GM18511 (cell line): ENCODE data around the gene RAB33B.
A peak's percentile ranks its signal among the peaks of the same experiment; 100 is the strongest.
"Not testable (repeated sequence)": the region's sequence is repeated elsewhere in the genome, so short reads cannot be mapped to it uniquely, and the experiment has no call there.

ENCODE experiments used
- ATAC-seq: cut with Tn5 transposase; IDR thresholded peaks from one replicate; pipeline ENCODE4 v1.9.1; 2021; ENCODE audit warnings: mild to moderate bottlenecking, moderate library complexity; ENCODE audit not compliant: unreplicated experiment

The RAB33B gene

DNA sequence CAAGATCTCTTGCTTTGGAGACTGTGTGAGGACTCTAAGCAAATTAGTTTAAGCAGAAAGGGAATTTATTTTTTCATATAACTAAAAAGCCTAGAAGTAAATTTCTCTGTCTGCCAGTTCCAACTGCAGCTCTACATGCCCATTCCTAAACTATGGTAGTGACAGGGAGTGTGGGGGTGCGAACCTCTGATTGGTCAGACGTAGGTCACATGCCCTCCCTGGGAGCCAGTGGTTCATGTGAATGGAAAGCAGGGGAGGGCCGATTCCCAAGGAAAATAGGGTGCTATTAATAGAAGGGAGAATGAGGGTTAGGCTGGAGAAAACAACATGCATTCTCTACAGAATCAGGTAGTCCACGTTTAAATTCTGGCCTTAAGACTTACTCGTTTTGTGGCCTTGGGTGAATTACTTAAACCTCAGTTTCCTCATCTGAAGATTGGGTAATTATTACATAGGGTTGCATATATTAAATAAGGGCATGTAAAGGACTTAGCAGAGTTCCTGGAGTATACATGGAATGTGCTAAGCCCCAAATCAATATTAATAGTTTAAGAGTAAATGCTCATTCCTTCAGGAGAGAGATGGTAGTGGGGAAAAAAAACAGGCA lies 7.2 kb downstream of the RAB33B start:
- no peak for ATAC-seq

DNA sequence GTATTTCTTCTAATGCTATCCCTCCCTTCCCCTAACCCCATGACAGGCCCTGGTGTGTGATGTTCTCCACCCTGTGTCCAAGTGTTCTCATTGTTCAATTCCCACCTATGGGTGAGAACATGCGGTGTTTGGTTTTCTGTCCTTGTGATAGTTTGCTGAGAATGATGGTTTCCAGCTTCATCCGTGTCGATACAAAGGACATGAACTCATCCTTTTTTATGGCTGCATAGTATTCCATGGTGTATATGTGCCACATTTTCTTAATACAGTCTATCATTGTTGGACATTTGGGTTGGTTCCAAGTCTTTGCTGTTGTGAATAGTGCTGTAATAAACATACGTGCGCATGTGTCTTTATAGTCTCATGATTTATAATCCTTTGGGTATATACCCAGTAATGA lies 10.6 kb downstream of the RAB33B start:
- ATAC-seq: not testable (repeated sequence)

DNA sequence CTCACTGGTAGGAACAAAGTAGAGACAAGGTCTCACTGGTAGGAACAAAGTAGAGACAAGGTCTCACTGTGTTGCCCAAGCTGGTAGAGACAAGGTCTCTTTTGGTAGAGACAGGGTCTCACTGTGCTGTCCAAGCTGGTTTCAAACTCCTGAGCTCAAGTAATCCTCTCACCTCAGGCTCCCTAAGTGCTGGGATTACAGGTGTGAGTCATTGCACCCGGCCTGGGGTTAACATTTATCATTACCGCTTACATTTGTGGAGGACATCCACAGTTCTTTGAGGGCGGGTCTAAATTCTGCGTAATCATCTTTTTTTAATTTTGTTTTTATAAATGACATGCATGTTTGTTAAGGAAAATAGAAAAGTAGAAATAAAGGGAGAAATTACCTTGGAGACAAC lies 12.0 kb downstream of the RAB33B start:
- no peak for ATAC-seq

DNA sequence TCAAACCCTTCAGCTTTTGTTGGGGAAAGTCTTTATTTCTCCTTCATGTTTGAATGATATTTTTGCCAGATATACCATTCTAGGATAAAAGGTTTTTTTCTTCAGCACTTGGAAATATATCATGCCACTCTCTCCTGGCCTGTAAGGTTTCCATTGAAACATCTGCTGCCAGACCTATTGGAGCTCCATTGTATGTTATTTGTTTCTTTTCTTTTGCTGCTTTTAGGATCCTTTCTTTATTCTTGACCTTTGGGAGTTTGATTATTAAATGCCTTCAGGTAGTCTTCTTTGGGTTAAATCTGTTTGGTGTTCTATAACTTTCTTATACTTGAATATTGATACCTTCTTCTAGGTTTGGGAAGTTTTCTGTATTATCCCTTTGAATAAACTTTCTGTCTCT lies 14.8 kb downstream of the RAB33B start:
- not testable (repeated sequence) for ATAC-seq

DNA sequence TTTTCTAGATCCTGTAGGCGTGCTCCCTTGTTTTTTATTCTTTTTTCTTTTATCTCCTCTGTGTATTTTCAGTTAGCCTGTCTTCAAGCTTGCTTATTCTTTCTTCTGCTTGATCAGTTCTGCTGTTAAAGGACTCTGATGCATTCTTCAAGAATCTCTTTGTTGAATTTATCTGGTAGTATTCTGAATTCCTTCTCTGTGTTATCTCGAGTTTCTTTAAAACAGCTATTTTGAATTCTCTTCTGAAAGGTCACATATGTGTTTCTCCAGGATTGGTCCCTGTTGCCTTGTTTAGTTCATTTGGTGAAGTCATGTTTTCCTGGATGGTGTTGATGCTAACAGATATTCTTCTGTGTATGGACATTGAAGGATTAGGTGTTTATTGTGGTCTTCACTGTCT lies 15.3 kb downstream of the RAB33B start:
- ATAC-seq: no peak

DNA sequence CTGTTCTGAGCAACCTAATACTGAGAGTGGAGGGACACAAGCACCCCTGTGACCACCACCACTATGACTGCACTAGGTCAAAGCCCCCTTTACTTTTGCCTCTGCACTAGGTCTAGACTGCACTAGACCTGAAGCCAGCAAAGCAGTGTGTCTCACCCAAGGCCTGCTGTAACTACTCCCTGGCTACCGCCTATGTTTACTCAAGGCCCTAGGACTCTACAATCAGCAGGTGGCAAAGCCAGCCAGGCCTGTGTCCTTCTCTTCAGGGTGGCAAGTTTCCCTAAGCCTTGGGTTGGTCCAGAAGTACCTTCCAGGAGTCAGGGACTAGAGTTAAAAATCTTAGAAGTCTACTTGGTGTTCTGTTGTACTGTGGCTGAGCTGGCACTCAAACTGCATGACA lies 15.9 kb downstream of the RAB33B start:
- no peak for ATAC-seq

DNA sequence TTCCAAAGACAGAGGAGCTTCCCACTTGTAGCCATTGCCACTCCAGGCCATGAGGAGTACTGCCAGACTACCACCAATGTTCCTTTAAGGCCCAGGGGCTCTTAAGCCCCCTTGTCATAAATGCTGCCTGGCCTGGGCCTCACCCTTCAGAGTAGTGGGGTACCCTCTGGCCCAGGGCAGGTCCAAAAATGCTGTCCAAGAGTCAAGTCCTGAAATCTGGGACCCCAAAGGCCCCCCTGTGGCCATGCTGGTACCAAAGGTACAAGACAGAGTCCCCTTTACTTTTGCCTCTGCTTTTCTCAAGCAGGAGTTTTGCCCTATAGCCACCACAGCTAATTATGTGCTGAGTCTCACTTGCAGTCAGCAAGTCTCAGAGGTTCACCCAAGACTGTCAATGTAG lies 16.4 kb downstream of the RAB33B start:
- peak; percentile 17 for ATAC-seq

DNA sequence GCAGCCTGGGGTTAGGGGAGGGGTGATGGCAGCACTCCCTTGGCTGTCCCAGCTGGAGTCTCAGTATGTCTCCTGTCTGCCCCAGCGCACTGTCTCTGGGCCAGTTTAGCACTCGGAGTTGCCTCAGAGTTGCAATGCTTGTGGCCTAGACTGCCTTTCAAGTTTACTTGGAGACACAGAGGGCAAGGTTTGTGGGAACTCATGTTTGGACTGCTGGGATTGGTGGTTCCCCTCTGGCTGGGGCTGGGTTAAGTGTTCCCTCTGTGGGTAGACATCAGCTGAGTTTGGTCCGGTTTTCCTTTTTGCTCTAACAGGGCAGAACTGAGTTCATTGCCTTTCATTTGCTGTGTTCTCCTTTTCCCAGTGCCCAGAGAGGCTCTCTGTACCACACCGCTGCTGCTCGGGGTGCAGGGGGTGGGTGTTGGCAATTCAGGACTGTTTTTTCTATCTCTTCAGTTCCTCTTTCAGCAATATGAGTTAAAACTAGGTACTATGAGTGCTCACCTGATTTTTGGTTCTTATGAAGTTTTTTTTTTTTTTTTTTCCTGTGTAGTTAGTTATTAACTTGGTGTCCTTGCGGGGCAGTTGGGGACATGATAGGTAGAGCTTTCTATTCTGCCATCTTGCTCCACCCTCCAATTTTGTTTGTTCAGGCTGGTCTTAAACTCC lies 17.2 kb downstream of the RAB33B start:
- peak; percentile 86 for ATAC-seq

DNA sequence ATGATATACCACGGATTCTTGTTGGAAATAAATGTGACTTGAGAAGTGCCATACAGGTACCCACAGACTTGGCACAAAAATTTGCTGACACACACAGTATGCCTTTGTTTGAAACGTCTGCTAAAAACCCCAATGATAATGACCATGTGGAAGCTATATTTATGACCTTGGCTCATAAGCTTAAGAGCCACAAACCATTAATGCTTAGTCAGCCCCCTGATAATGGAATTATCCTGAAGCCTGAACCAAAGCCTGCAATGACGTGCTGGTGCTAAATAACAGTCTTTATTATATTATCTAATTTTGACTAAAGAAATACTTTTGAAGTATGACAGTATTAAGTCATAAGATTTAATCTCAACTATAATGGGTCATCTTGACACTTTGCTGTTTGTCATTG lies 18.9 kb downstream of the RAB33B start:
- ATAC-seq: no peak

DNA sequence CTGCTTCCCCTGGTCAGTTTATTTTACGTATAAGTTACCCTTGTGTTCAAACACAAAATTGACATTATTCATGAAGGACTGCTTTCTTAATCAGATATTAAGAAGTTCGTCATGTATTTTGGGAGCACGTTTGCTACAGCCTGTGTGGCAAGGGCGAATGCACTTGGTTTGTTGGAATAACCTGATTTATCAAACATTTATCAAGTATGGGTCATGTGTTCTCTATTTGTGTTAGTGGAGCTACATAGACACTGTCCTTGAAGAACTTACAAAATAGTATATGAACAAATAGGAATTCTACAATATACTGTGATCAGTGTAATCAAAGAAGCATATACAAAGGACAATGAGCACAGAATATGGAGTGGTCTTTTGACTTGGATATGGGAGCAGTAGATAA lies 22.4 kb downstream of the RAB33B start:
- ATAC-seq: no peak

DNA sequence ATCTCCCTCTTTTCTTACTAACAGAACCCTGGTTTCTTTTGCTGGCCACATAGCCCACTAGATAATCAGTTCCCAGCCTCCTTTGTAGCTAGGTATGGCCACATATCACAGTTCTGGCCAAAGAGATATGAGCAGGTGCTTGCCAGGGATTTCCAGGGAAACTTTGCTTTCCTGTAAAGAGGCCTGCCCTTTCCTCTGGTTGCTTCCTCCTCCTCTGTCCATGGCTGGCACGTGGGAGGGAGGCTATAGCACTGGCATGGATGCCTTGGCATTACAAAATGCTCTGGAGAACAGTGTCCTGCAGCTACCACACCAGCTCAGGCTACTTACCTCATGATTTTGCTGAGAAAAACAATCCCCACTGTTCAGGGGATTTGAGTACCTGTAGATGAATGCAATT lies 27.5 kb downstream of the RAB33B start:
- no peak for ATAC-seq

DNA sequence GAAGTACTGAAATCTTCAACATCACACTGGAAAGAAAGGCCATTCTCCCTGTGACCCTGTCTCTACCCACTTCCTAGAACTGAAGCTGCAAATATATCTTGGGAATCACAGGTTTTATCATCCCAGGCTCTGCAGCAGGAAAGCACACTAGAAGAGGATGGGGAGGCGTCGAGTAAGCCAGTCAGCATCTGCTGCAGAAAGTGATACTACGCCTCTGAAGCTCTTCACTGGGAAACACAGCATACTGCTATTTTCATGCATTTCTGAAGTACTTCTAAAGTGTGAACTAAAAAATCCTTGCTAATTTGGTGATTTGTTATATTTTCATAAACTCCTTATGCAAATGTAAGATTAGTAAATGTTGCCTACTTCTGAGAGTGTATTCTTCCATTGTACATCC lies 29.1 kb downstream of the RAB33B start:
- no peak for ATAC-seq

DNA sequence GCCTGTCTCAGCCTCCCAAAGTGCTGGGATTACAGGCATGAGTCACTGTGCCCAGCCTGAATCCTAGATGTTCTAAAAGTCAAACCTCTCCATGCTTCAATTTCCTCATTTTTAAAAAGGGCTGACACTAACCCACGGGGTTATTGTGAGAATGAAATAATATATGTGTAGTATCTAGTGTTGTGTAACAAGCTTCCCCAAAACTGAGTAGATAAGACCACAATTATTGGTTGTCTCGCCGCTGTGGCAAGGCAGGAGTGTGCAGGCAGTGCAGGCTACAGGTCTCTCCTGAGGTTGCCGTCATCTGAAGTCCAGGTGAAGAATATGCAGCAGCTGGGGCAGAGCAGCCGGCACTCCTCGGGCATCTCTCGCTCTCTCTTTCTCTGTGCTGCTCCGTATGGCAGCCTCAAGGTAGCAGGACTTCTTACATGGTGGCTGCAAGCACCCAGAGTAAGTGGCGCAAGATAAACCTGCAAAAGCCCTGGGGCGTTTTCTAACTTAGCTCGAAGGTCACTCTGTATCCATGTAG lies 30.9 kb downstream of the RAB33B start:
- no peak for ATAC-seq

DNA sequence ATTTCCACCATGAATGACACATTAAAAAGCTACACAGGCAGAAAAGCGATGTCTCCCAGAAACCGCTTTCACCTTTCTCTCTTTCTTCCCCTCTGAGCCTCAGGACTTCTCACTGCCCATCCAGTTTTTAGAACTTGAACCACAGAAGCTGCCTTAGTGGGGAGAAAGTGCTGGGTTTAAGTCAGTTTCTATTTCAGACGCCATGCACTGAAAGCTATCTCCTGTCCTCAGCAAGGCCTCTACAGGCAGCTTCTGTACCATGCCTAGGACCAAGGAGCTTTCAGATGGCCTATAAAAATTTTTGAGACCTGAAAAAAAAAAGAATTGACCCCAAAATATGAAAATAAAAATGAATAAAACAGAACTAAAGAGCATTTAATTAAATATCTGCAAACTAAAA lies 34.5 kb downstream of the RAB33B start:
- ATAC-seq: no peak

DNA sequence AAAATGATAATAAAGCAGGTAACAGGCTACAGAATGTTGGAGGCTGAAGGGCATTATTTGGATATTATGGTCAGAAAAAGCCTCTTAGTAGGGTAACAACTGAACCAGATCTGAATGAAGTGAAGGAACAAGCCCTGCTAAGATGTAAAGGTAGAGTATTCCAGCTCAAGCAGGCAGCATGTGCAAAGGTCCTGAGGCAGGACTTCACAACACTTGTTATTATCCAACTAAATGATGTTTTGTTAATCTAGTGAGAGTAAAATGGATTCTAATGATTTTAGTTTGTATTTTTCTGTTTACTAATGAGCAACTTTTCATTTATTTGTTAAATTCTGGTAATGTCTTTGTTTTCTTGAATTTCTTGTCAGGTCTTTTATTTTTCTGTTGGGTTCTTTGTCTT lies 35.7 kb downstream of the RAB33B start:
- no peak for ATAC-seq

DNA sequence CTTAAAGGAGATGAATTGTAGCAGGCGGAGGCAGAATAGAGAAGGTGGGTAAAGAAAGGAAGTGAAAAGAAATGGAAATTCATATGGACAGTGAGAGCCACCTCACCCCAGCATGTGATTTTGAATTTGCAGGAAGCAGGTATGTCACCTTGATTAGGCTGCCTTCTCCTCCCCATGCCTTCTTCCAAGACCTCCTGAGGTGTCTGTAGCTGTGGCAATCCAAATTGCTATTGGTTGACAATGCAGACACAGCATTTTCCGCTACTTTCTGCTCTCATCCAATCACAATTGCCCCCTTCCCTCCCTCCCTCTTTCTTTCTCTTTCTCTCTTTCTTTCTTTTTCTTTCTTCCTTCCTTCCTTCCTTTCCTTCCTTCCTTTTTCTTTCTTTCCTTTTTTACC lies 38.5 kb downstream of the RAB33B start:
- no peak for ATAC-seq

DNA sequence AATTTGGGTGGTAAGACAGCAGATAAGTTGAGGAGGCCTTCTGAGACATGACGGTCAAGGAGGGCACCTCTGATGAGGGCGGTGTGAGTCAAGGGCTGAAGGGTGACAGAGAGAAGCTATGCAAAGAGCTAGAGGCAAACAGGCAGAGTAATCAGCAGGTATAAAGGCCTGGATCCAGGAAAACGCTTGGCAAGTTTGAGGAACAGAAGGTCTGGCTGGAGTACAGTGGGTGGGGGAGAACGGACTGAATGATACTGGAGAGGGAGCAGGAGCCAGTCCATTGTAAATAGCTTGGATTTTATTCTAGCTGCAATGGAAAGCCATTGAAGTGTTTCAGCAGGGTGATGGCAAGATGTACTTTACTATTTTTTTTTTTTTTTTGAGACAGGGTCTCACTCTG lies 39.3 kb downstream of the RAB33B start:
- no peak for ATAC-seq

DNA sequence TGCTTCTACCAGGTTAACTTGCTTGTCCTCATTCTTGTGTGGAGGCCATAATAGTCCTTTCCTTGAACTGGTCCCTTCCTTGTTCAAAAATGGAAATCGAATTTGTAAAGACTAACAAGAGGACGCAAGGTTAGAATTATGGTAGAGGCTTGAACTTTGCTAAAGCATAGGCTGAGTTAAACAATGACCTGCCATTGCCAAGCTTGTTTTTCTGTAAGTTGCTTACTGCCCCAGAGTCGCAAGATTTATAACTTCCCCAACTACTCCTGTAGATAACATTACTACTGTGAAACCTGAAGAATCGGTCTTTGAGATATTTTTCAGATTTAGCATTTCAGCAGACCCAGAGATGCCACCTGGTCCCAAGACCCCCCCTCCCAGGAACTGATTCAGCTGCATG lies 45.3 kb downstream of the RAB33B start:
- no peak for ATAC-seq

DNA sequence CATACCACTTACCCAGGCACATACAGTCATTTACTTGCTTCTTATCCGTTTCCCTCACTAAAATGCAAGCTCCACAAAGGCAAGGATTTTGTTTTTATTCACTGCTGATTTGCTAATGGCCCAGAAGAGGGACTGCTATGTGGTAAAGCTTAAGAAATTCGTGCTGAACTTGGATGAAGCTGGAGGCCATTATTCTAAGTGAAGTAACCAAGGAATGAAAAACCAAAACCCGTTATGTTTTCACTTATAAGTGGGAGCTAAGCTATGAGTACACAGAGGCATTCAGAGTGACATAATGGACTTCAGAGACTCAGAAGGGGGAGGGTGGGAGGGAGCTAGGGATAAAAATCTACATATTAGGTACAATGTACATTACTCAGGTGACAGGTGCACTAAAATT lies 47.2 kb downstream of the RAB33B start:
- ATAC-seq: no peak

DNA sequence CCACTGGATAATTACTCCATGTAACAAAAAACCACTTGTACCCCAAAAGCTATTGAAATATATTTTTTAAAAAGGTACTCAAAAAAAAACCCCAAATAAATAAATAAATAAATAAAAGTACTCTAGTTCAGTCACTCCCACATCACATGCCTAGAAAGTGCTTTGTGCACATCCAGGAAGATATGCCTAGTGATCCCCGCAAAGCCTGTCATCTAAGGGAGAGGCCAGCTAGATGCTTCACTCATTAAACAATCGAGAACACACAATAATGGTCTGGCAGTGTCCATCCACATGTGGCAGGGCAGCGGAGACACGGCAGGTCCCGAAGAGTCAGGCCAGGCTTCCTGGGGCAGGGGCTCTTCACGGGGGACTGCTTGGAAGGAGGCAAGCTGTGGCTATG lies 47.6 kb downstream of the RAB33B start:
- no peak for ATAC-seq

DNA sequence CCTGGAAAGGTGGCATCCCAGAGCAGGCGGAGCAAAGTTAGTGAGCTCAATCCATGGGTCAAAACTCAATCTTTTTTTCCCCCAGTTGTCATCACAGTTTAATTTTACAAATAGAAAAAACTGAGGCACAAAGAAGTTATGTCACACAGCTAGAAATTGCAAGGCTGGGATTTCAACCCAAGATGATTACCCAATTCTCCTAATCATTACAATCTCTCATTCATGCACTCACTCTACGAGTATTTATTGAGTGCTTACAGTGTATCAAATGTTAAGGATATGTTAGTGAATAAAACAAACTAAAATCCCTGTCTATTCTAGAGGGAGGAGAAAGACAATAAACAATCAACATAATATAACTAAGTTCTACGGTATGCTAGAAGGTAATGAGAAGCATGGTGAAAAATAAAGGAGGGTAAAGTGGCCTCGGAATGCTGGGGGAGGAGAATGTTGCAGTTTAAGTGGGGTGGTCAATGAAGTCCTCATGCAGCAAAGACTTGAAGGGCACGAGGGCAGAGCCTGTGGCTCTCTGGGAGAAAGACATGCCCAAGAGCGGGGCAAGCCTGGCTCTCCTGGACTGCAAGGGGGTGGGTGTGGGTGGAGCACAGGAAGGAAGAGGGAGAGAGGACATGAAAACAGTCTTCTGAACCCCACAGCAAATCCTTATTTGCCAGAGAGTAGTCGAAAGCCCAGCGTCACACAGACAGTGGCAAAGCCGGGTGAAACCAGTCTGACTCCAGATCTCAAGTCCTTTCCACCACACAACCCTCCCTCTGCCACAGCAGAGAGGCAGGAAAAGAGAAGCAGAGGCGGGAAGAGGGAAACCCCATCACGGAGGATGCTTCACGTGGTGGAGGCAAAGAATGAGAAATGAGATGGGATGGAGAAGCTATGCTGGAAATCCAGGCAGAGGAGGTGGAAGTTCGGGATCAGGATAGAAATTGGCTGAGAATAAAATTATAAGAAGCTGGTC lies 48.3 kb downstream of the RAB33B start:
- no peak for ATAC-seq
